GM12878 (cell line): Measurements from ENCODE around the gene GAB3.

Experiments
- CTCF ChIP-seq, 3 experiments: IDR thresholded peaks in 2 of 3; conservative IDR thresholded peaks in 1 of 3; 2 replicates each; pipeline ENCODE4 v1.5.1; 2011; ENCODE audit warnings: low read depth in 3 of 3, low read length in 3 of 3, mild to moderate bottlenecking in 3 of 3, control low read depth in 2 of 3, moderate library complexity in 2 of 3, inconsistent platforms in 1 of 3, mixed read lengths in 1 of 3; ENCODE audit not compliant: control insufficient read depth in 2 of 3, insufficient read depth in 1 of 3; ENCODE audit errors: extremely low read depth in 1 of 3
- DPF2 ChIP-seq: fragments of 450-650 bp; IDR thresholded peaks from 2 replicates; pipeline ENCODE4 v1.6.1; 2017; ENCODE audit warnings: mild to moderate bottlenecking
- EZH2 ChIP-seq: IDR thresholded peaks from 2 replicates; pipeline ENCODE4 v1.6.1; 2012; ENCODE audit warnings: low read depth, mild to moderate bottlenecking, control low read depth, inconsistent platforms, low read length, borderline replicate concordance; ENCODE audit not compliant: control insufficient read depth
- MLLT1 ChIP-seq: fragments of 450-650 bp; IDR thresholded peaks from 2 replicates; pipeline ENCODE4 v1.6.1; 2016; ENCODE audit warnings: mild to moderate bottlenecking
- POLR2AphosphoS2 ChIP-seq: IDR thresholded peaks from 2 replicates; pipeline ENCODE4 v1.6.1; 2011; ENCODE audit warnings: low read depth, mild to moderate bottlenecking, low read length, improper control_type of control experiment, moderate library complexity
- RAD21 ChIP-seq: IDR thresholded peaks from 2 replicates; pipeline ENCODE4 v1.6.1; 2011; ENCODE audit warnings: mild to moderate bottlenecking, low read depth, low read length, moderate library complexity; ENCODE audit not compliant: insufficient read depth
- SMC3 ChIP-seq: IDR thresholded peaks from 2 replicates; pipeline ENCODE4 v1.6.1; 2011; ENCODE audit warnings: low read length, improper control_type of control experiment, borderline replicate concordance
- USF2 ChIP-seq: IDR thresholded peaks from 2 replicates; pipeline ENCODE4 v1.6.1; 2011; ENCODE audit warnings: low read depth, low read length, improper control_type of control experiment, borderline replicate concordance
- ZNF207 ChIP-seq: fragments of 450-650 bp; IDR thresholded peaks from 2 replicates; pipeline ENCODE4 v1.6.1; 2014; ENCODE audit warnings: antibody characterized with exemption, mild to moderate bottlenecking, borderline replicate concordance
- ZNF24 ChIP-seq: fragments of 450-650 bp; IDR thresholded peaks from 2 replicates; pipeline ENCODE4 v1.6.1; 2017; ENCODE audit warnings: antibody characterized with exemption, mild to moderate bottlenecking
- ZNF274 ChIP-seq: IDR thresholded peaks from one replicate; pipeline ENCODE4 v1.8.0; 2011; ENCODE audit not compliant: insufficient read length, insufficient read depth

DNA sequence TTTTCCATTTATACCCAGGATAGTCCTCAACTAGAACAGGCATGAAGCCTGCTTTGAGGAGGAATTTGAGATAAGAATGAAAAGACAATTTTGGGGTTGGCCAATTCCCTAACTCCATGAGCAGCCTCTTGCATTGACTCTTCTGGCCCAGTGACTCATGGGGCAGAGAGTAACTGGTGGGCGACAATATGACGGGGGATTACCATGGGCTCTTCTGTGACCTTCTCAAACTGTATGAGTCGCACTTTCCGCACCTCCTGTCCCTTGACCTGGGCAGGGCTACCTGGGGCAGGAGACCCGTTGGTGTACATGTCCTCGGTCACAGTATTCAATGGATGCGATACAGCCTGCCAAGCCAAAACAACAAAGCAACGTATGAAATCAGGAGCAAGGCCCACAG, 41.1 kb upstream of the GAB3 start:
- TF ChIP-seq MLLT1, result no peak
- no peak for TF ChIP-seq CTCF (IDR thresholded peaks at IDR 0.05 in 2 of 3, conservative IDR thresholded peaks at IDR 0.05 in 1 of 3; ENCODE audit: control insufficient read depth in 2 of 3, extremely low read depth in 1 of 3, insufficient read depth in 1 of 3, low read depth in 3 of 3, low read length in 3 of 3)
- TF ChIP-seq RAD21, result no peak
- TF ChIP-seq SMC3, result no peak
- no peak for TF ChIP-seq DPF2
- TF ChIP-seq USF2, result no peak
- TF ChIP-seq ZNF207, result no peak
- TF ChIP-seq POLR2AphosphoS2, result no peak
- no peak for TF ChIP-seq ZNF24
- no peak for TF ChIP-seq EZH2
- no peak for TF ChIP-seq ZNF274
